Measurements from ENCODE around the gene PLXNA3.

The PLXNA3 gene

DNA sequence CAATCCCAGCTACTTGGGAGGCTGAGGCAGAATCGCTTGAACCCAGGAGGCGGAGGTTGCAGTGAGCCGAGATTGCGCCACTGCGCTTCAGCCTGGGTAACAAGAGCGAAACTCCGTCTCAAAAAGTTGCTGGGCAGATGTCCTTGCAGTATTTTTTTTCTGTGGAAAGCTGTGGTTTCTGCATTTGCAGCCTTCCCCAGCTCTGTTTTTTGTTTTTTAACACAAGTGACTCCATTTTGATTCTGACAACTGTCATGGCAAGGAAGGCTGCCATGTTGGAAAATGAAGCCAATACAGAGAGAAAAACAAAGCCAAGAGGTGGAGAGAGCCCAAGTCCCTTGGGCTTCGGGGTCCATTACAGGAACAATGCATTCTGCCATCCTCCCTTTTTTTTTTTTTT is 44.0 kb downstream of the PLXNA3 start:
- no peaks in the 10 kb centered on the region for H3K36me3 ChIP-seq (ENCODE audit: insufficient read depth, low read length)
- no peak overlapping the region for H3K27ac ChIP-seq
- no peak overlapping the region for H3K9ac ChIP-seq (ENCODE audit: insufficient read length)
- H3K9me3 ChIP-seq (ENCODE audit: low read depth, low read length) = no peaks in the 10 kb centered on the region
- no peak overlapping the region for H3K4me3 ChIP-seq
- TF ChIP-seq FOXP2 (optimal IDR thresholded peaks at IDR 0.05; ENCODE audit: control extremely low read depth, extremely low read length, insufficient read depth) = no peak
- no peak for TF ChIP-seq POLR2AphosphoS5 (IDR thresholded peaks at IDR 0.05; ENCODE audit: borderline replicate concordance, low read depth, low read length)
- no peak for TF ChIP-seq EZH2 (IDR thresholded peaks at IDR 0.05)
- no peak for DNase-seq (ENCODE audit: low read depth, low spot score)

DNA sequence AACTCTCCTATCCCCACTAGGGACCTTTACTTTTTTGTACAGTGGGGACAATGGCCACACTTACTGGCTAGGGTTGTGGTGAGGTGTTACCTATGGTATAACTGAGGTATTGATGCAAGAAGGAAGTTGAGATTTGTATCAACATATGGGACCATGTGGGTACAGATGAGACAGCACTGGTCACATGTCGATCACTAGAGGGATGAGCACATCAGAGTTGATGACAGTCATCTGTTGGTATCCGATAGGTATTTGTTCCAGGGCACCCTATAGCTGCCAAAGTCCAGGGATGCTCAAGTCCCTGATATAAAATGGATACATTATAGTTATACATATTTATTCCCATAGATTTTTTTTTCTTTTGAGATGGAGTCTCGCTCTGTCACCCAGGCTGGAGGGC is 44.9 kb downstream of the PLXNA3 start:
- TF ChIP-seq FOXP2 (optimal IDR thresholded peaks at IDR 0.05; ENCODE audit: control extremely low read depth, extremely low read length, insufficient read depth) = no peak
- TF ChIP-seq POLR2AphosphoS5 (IDR thresholded peaks at IDR 0.05; ENCODE audit: borderline replicate concordance, low read depth, low read length) = no peak
- no peak for TF ChIP-seq EZH2 (IDR thresholded peaks at IDR 0.05)
- Histone ChIP-seq H3K27ac (no peak overlapping the region), H3K9ac (ENCODE audit: insufficient read length) (no peak overlapping the region), H3K9me3 (ENCODE audit: low read depth, low read length) (no peaks in the 10 kb centered on the region), H3K36me3 (ENCODE audit: insufficient read depth, low read length) (no peaks in the 10 kb centered on the region), H3K4me3 (no peak overlapping the region)
- no peak for DNase-seq (ENCODE audit: low read depth, low spot score)

DNA sequence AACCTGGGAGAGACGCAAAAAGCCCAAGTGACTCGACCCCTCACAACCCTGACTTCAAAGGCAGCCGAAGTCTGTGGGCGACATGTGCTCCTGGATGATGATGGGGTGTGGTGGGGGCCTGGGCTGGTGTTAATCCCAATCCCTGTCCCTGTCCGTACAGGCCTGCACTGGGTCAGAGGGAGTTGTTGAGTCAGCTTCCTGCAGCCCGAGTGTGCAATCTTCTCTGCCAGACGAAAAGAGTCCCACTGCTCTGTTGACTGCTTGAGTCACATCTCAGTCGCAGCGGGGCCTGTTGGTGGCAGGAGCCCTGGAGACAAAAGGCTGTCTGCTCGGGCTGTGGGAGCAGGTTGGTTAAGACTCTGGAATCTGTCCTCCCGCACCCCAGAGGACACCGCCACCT is 47.7 kb downstream of the PLXNA3 start:
- no peak for DNase-seq (ENCODE audit: low read depth, low spot score)
- H3K27ac ChIP-seq = no peak overlapping the region
- TF ChIP-seq POLR2AphosphoS5 (IDR thresholded peaks at IDR 0.05; ENCODE audit: borderline replicate concordance, low read depth, low read length) (no peak), FOXP2 (optimal IDR thresholded peaks at IDR 0.05; ENCODE audit: control extremely low read depth, extremely low read length, insufficient read depth) (no peak), EZH2 (IDR thresholded peaks at IDR 0.05) (no peak)

DNA sequence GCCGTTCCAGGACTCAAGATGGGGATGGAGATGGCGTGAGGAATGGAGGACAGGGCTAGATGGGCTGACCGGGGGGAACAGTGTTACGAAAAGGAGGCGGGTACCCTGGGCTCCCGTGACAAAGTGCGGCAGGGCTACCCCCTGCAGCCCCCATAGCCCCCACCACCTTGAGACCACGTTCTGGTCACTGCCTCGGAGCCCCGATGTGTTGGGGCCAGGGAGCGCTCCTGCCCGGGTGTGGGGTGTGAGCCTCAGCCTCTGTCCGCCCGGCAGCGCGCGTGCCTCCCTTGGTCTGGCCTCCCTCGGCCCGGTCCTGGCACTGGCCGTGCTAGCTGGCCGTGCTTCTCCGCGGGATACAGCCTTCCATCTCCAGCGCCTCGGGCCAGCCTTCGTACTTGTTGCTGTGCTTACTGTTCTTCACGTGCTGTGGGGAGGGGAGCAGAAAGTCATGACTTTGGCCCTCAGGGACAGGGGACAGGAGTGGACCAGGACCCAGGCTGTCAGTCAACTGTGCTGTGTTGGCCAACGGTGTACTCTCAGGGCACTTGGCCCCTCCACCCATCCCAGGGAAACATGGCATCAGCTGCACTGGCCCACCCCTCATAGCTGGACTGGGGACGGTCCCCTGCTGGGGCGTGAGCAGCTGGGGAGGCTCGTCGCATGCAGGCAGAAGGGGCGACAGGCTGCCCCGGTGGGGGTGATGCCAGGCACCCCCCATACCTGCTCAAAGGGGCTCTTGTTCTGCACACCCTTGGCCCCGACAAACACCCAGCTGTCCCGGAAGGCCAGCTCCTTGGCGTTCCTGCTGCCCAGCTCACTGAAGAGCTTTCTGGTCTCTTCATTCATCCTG is 48.6 kb downstream of the PLXNA3 start:
- Histone ChIP-seq H3K36me3 (ENCODE audit: insufficient read depth, low read length) (no peaks in the 10 kb centered on the region), H3K4me3 (no peak overlapping the region), H3K27ac (no peak overlapping the region), H3K9me3 (ENCODE audit: low read depth, low read length) (no peaks in the 10 kb centered on the region), H3K9ac (ENCODE audit: insufficient read length) (no peak overlapping the region)
- TF ChIP-seq EZH2 (IDR thresholded peaks at IDR 0.05) (no peak), POLR2AphosphoS5 (IDR thresholded peaks at IDR 0.05; ENCODE audit: borderline replicate concordance, low read depth, low read length) (no peak), FOXP2 (optimal IDR thresholded peaks at IDR 0.05; ENCODE audit: control extremely low read depth, extremely low read length, insufficient read depth) (no peak)
- DNase-seq (ENCODE audit: low read depth, low spot score) = no peak

More for the DNA sequence above, 47.7 kb downstream of the PLXNA3 start:
- Histone ChIP-seq H3K36me3 (ENCODE audit: insufficient read depth, low read length) (no peaks in the 10 kb centered on the region), H3K9me3 (ENCODE audit: low read depth, low read length) (no peaks in the 10 kb centered on the region), H3K9ac (ENCODE audit: insufficient read length) (no peak overlapping the region), H3K4me3 (no peak overlapping the region)

DNA sequence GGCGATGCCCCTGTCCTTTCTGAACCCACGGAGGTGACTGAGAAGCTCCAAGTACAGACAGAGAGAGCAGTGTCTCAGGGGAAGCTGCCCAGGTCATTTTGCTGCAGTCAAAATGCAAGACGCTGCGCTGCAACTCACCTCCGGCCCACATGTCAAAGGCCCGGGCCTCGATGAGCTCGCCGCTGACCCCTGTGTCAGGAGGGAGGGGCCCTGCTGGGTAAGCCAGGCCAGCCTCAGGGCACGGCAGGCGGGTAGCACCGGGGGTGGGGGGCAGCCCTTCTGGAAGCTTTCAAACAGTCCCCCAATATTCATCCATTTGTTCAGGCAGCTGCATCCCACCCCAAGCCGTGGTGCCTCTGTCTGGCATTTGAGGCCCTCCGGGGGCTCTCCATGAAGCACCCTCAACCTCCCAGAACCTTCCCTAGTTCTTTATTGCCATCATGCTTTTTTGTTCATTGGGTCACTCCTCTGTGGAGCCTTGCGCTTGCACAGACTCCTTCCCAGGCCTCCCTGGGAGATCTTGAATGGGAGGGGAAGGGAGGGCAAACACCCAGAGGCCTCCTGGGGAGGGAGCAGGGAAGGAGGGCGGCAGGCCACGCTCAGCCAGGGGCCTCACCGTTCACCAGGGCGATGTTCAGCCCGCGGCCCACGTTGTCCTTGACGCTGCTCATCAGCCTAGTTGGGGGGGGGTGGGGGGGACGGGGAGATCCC is 49.7 kb downstream of the PLXNA3 start:
- Histone ChIP-seq H3K36me3 (ENCODE audit: insufficient read depth, low read length) (no peaks in the 10 kb centered on the region), H3K9me3 (ENCODE audit: low read depth, low read length) (no peaks in the 10 kb centered on the region), H3K27ac (no peak overlapping the region), H3K4me3 (no peak overlapping the region), H3K9ac (ENCODE audit: insufficient read length) (no peak overlapping the region)
- DNase-seq (ENCODE audit: low read depth, low spot score) = no peak
- TF ChIP-seq EZH2 (IDR thresholded peaks at IDR 0.05) (no peak), POLR2AphosphoS5 (IDR thresholded peaks at IDR 0.05; ENCODE audit: borderline replicate concordance, low read depth, low read length) (no peak), FOXP2 (optimal IDR thresholded peaks at IDR 0.05; ENCODE audit: control extremely low read depth, extremely low read length, insufficient read depth) (no peak)

DNA sequence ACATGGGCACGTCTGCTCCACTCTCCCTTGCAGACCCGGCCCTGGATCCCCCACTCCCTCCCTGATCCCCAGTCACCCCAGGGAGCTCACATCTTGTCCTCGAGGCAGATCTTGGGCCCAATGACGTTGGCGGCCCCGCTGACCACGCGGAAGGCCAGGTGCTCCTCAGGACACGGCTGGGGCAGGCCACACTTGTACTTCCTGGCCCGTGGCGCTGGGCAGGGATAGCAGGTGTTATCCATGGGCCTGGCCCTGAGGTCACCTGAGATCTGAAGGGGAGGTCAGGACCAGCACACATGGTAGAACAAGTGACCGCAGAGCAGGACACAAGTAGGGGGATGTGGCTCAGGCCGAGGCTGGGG is 50.3 kb downstream of the PLXNA3 start:
- no peak for DNase-seq (ENCODE audit: low read depth, low spot score)
- Histone ChIP-seq H3K9me3 (ENCODE audit: low read depth, low read length) (no peaks in the 10 kb centered on the region), H3K4me3 (no peak overlapping the region), H3K27ac (no peak overlapping the region), H3K9ac (ENCODE audit: insufficient read length) (no peak overlapping the region), H3K36me3 (ENCODE audit: insufficient read depth, low read length) (no peaks in the 10 kb centered on the region)
- TF ChIP-seq POLR2AphosphoS5 (IDR thresholded peaks at IDR 0.05; ENCODE audit: borderline replicate concordance, low read depth, low read length) (no peak), EZH2 (IDR thresholded peaks at IDR 0.05) (no peak), FOXP2 (optimal IDR thresholded peaks at IDR 0.05; ENCODE audit: control extremely low read depth, extremely low read length, insufficient read depth) (no peak)

DNA sequence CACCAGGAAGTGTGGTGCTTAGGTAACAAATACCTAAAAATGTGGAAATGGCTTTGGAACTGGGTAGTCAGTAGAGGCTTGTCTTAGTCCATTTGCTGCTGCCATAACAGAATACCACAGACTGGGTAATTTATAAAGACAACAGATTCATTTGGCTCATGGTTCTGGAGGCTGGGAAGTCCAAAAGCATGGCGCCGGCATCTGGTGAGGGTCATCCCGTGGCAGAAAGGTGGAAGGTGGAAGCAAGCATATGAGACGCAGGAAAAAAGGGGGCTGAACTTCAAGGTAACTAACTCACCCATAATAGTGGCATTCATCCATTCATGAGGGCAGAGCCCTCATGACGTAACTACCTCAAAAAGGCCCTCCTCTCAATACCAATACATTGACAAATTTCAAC is 51.4 kb downstream of the PLXNA3 start:
- TF ChIP-seq FOXP2 (optimal IDR thresholded peaks at IDR 0.05; ENCODE audit: control extremely low read depth, extremely low read length, insufficient read depth) (no peak), POLR2AphosphoS5 (IDR thresholded peaks at IDR 0.05; ENCODE audit: borderline replicate concordance, low read depth, low read length) (no peak), EZH2 (IDR thresholded peaks at IDR 0.05) (no peak)

DNA sequence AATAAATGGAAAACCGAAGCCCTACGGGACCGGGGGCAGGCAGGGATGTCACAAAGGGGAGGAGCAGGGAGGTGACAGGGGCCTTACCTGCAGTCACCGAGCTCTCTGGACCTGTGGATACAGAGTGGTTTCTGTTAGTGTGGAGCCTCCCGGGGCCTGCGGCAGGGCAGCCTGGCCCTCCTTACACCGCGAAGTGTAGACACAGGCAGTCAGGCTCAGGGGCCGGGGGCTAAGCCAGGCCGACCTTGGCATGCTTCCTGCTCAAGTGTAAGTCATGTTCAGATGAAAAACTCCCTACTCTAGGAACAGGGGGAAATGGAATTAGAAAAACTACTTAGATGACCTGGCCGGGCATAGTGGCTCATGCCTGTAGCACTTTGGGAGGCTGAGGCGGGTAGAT is 53.7 kb downstream of the PLXNA3 start:
- TF ChIP-seq EZH2 (IDR thresholded peaks at IDR 0.05) (no peak), FOXP2 (optimal IDR thresholded peaks at IDR 0.05; ENCODE audit: control extremely low read depth, extremely low read length, insufficient read depth) (no peak), POLR2AphosphoS5 (IDR thresholded peaks at IDR 0.05; ENCODE audit: borderline replicate concordance, low read depth, low read length) (no peak)
- Histone ChIP-seq H3K9me3 (ENCODE audit: low read depth, low read length) (no peaks in the 10 kb centered on the region), H3K36me3 (ENCODE audit: insufficient read depth, low read length) (no peaks in the 10 kb centered on the region), H3K4me3 (no peak overlapping the region), H3K27ac (no peak overlapping the region), H3K9ac (ENCODE audit: insufficient read length) (no peak overlapping the region)
- DNase-seq (ENCODE audit: low read depth, low spot score) = no peak

More for the DNA sequence above, 51.4 kb downstream of the PLXNA3 start:
- Histone ChIP-seq H3K36me3 (ENCODE audit: insufficient read depth, low read length) (no peaks in the 10 kb centered on the region), H3K4me3 (no peak overlapping the region), H3K27ac (no peak overlapping the region), H3K9ac (ENCODE audit: insufficient read length) (no peak overlapping the region), H3K9me3 (ENCODE audit: low read depth, low read length) (no peaks in the 10 kb centered on the region)
- DNase-seq (ENCODE audit: low read depth, low spot score) = no peak

Measured in SK-N-MC (cell line).